ENCODE results near the gene PRRT2.

DNA sequence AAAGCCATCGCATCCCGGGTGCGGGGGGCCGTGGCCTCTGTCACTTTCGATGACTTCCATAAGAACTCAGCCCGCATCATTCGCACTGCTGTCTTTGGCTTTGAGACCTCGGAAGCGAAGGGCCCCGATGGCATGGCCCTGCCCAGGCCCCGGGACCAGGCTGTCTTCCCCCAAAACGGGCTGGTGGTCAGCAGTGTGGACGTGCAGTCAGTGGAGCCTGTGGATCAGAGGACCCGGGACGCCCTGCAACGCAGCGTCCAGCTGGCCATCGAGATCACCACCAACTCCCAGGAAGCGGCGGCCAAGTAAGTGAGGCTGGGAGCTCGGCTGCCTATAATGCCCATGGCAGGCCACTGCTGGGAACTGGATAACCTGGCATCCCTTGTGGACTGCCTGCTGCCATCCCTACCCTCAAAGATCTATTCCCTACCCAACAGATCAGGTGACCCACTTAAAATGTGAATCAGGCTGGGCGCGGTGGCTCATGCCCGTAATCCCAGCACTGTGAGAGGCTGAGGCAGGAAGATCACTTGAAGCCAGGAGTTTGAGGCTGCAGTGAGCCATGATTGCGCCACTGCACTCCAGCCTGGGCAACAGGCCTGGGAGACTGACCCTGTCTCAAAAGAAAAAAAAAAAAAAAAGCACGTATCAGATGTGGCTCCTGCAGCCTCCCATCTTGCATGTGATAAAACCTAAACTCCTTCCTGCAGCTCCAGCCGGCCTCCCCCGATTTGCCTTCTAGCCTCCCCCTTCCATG, 32.8 kb downstream of the PRRT2 start:
- TF ChIP-seq CREB1 (IDR thresholded peaks at IDR 0.05; ENCODE audit: low read depth) (no peak), RFX5 (IDR thresholded peaks at IDR 0.05; ENCODE audit: low read depth, low read length) (no peak), RAD21 (IDR thresholded peaks at IDR 0.05; ENCODE audit: insufficient read depth, low read depth, low read length) (no peak), POLR2A (IDR thresholded peaks at IDR 0.05; ENCODE audit: low read depth, low read length) (no peak), EP300 (IDR thresholded peaks at IDR 0.05; ENCODE audit: borderline replicate concordance in 1 of 2, control insufficient read depth in 1 of 2, low read depth in 2 of 2, low read length in 2 of 2) (no peak), POLR2AphosphoS2 (IDR thresholded peaks at IDR 0.05; ENCODE audit: low read depth, low read length) (no peak), EZH2 (IDR thresholded peaks at IDR 0.05; ENCODE audit: borderline replicate concordance, control insufficient read depth, low read depth, low read length) (no peak), ZZZ3 (IDR thresholded peaks at IDR 0.05; ENCODE audit: control insufficient read depth, insufficient read length, low read depth) (no peak), NR2C1 (IDR thresholded peaks at IDR 0.05) (no peak), RB1 (IDR thresholded peaks at IDR 0.05; ENCODE audit: borderline replicate concordance) (no peak)
- TF ChIP-seq, protein P1, sequence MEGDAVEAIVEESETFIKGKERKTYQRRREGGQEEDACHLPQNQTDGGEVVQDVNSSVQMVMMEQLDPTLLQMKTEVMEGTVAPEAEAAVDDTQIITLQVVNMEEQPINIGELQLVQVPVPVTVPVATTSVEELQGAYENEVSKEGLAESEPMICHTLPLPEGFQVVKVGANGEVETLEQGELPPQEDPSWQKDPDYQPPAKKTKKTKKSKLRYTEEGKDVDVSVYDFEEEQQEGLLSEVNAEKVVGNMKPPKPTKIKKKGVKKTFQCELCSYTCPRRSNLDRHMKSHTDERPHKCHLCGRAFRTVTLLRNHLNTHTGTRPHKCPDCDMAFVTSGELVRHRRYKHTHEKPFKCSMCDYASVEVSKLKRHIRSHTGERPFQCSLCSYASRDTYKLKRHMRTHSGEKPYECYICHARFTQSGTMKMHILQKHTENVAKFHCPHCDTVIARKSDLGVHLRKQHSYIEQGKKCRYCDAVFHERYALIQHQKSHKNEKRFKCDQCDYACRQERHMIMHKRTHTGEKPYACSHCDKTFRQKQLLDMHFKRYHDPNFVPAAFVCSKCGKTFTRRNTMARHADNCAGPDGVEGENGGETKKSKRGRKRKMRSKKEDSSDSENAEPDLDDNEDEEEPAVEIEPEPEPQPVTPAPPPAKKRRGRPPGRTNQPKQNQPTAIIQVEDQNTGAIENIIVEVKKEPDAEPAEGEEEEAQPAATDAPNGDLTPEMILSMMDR (IDR thresholded peaks at IDR 0.05 in 2 of 3, conservative IDR thresholded peaks at IDR 0.05 in 1 of 3; ENCODE audit: control insufficient read depth in 2 of 3, extremely low read depth in 1 of 3, insufficient read depth in 1 of 3, low read depth in 3 of 3, low read length in 3 of 3) = no peak
- TF ChIP-seq, protein P2, sequence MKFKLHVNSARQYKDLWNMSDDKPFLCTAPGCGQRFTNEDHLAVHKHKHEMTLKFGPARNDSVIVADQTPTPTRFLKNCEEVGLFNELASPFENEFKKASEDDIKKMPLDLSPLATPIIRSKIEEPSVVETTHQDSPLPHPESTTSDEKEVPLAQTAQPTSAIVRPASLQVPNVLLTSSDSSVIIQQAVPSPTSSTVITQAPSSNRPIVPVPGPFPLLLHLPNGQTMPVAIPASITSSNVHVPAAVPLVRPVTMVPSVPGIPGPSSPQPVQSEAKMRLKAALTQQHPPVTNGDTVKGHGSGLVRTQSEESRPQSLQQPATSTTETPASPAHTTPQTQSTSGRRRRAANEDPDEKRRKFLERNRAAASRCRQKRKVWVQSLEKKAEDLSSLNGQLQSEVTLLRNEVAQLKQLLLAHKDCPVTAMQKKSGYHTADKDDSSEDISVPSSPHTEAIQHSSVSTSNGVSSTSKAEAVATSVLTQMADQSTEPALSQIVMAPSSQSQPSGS (IDR thresholded peaks at IDR 0.05; ENCODE audit: low read length) = no peak

Measured in GM12878 (cell line).